Spleen (tissue), 11 donors: ENCODE measurements around the gene SORL1. TPM values are rescaled to one million over a fixed set of nuclear protein-coding genes. Genes with fewer than 3 reads are reported as not detected.

ENCODE experiments used
- DNase-seq: peaks from one replicate; pipeline ENCODE4 v3.0.0-alpha.2; 2020
- H3K27ac ChIP-seq, 8 donors: fragments of 200-600 bp; sonication (generic) in 7 of 8; 1 replicate in 4 of 8; 2 replicates in 4 of 8; pipeline versions ENCODE4 v1.5.0 to v1.8.0; 2016 to 2021; ENCODE audit warnings: inconsistent platforms in 4 of 8, mild to moderate bottlenecking in 4 of 8, moderate library complexity in 1 of 8
- H3K27me3 ChIP-seq, 7 donors: fragments of 200-600 bp; sonication (generic) in 6 of 7; replicated peaks in 1 of 7; 1 replicate in 4 of 7; 2 replicates in 3 of 7; pipeline versions ENCODE4 v1.5.0 to v1.8.0; 2016 to 2021; ENCODE audit warnings: inconsistent platforms in 3 of 7, mild to moderate bottlenecking in 1 of 7
- H3K36me3 ChIP-seq, 6 donors: fragments of 200-600 bp; sonication (generic) in 5 of 6; 1 replicate in 4 of 6; 2 replicates in 2 of 6; pipeline versions ENCODE4 v1.5.0 to v1.8.0; 2016 to 2021; ENCODE audit warnings: inconsistent platforms in 2 of 6
- H3K4me1 ChIP-seq, 6 donors: fragments of 200-600 bp; sonication (generic) in 5 of 6; 1 replicate in 3 of 6; 2 replicates in 3 of 6; pipeline versions ENCODE4 v1.5.0 to v1.8.0; 2016 to 2021; ENCODE audit warnings: inconsistent platforms in 3 of 6
- H3K4me3 ChIP-seq, 8 donors: fragments of 200-600 bp; sonication (generic) in 7 of 8; 1 replicate in 4 of 8; 2 replicates in 4 of 8; pipeline versions ENCODE4 v1.5.0 to v1.8.0; 2016 to 2021; ENCODE audit warnings: inconsistent platforms in 4 of 8, mild to moderate bottlenecking in 4 of 8, moderate library complexity in 2 of 8
- H3K9me3 ChIP-seq, 8 donors: fragments of 200-600 bp; sonication (generic) in 7 of 8; 1 replicate in 4 of 8; 2 replicates in 4 of 8; pipeline versions ENCODE4 v1.5.0 to v1.8.0; 2016 to 2021; ENCODE audit warnings: inconsistent platforms in 4 of 8
- POLR2A ChIP-seq, 3 donors: fragments of 450-650 bp; IDR thresholded peaks; one replicate each; pipeline ENCODE4 v1.5.1; 2017; ENCODE audit warnings: antibody characterized with exemption in 3 of 3, mild to moderate bottlenecking in 1 of 3
- POLR2AphosphoS5 ChIP-seq, 3 donors: sonication (generic); formaldehyde crosslinking; IDR thresholded peaks; one replicate each; pipeline ENCODE4 v1.5.1; 2017; ENCODE audit warnings: antibody characterized with exemption in 3 of 3
- WGBS, 5 donors: extraction: QIAGEN DNeasy Blood & Tissue Kit in 3 of 5; methylation state at CpG; one replicate each; pipeline versions ENCODE4 v1.1.5 to v1.1.7; 2013 to 2018; 5-methylcytosine and 5-hydroxymethylcytosine counted together
- intact Hi-C: fragments of 100-400 bp; cut with DNase I; formaldehyde crosslinking; loops from one replicate; pipeline ENCODE4 v1.15.0; 2023; ENCODE audit warnings: low total_unique reads
- polyA plus RNA-seq, 3 donors: library from polyadenylated mRNA; stranded (reverse); fragments of 200-250 nt; gene quantifications; one replicate each; pipeline ENCODE4 v1.2.1, GENCODE V29; 2013
- total RNA-seq, 7 donors: library from RNA; depleted of rRNA in 3 of 7; stranded (reverse); fragments of >200 nt in 3 of 7; fragmentation: NEBNext Ultra II Directional in 4 of 7; extraction: Animal tissue kit (Norgen Biotek cat#: 25700) in 4 of 7; gene quantifications; one replicate each; pipeline versions ENCODE4 v1.1.0 to v1.2.1, GENCODE V29; 2016 to 2021
- TF ChIP-seq, protein P1 (sequence below), 11 experiments: fragments of 200-600 bp in 7 of 11; fragments of 450-650 bp in 4 of 11; sonication (generic) in 4 of 11; IDR thresholded peaks in 8 of 11; conservative IDR thresholded peaks in 3 of 11; 1 replicate in 7 of 11; 2 replicates in 4 of 11; pipeline versions ENCODE4 v1.4.0 to v1.8.0; 2016 to 2021; ENCODE audit warnings: antibody characterized with exemption in 11 of 11, inconsistent platforms in 4 of 11, mild to moderate bottlenecking in 1 of 11
- donor health status: healthy with polysubstance abuse.
- donor health status: DM: no; HTN: no; CAD: no; lungs with moderate emphysema.
- donor health status: DM: no; HTN: no; CAD: no.
- donor health status: Bipolar disorder and iron deficiency.
- donor health status: healthy.
- donor health status: DM: no; HTN: no; CAD: no.
- donor health status: DM: yes; HTN: yes; CAD: no.

Gene SORL1
- total and polyA plus RNA-seq, 10 donors, result 3.8 to 328 (median 148) TPM

- no peak for DNase-seq
- Histone ChIP-seq H3K4me3 (no peak overlapping the region), H3K36me3 (peaks cover 0 to 100% (median 30%) of the 10 kb centered on the region in 6 donors), H3K27me3 (peaks cover 0 to 12% (median under 1%) of the 10 kb centered on the region in 7 donors), H3K4me1 (peaks cover 0 to 61% (median 29%) of the 10 kb centered on the region in 6 donors), H3K9me3 (no peaks in the 10 kb centered on the region), H3K27ac (no peak overlapping the region)
- intact Hi-C loops, result no loop called here
- WGBS, 5 donors, result 68 to 82% (median 74%) methylated on average over 4 of the region's 4 CpGs
- TF ChIP-seq POLR2A (IDR thresholded peaks at IDR 0.05) (no peak), POLR2AphosphoS5 (IDR thresholded peaks at IDR 0.05) (no peak)
Observed at GRCh38 chr11:121571506-121571905, 119.4 kb downstream of the SORL1 start.

- Histone ChIP-seq H3K9me3 (no peaks in the 10 kb centered on the region), H3K27me3 (peaks cover 0 to 17% (median 5%) of the 10 kb centered on the region in 7 donors), H3K27ac (peak overlapping the region in 1 of 8 donors; percentile 37), H3K4me3 (no peak overlapping the region), H3K36me3 (peaks cover 0 to 100% (median 28%) of the 10 kb centered on the region in 6 donors), H3K4me1 (peaks cover 0 to 66% (median 29%) of the 10 kb centered on the region in 6 donors)
- 31 to 58% (median 40%) methylated on average over 11 of the region's 11 CpGs for whole genome bisulfite sequencing, 5 donors
- TF ChIP-seq POLR2A (IDR thresholded peaks at IDR 0.05) (no peak), POLR2AphosphoS5 (IDR thresholded peaks at IDR 0.05) (peak in 1 of 3 donors; percentile 21)
- DNase-seq, result no peak
- intact Hi-C loops, result no loop called here
Observed at GRCh38 chr11:121572571-121573059, 120.5 kb downstream of the SORL1 start.

- H3K27me3 ChIP-seq, result peaks cover 0 to 17% (median 5%) of the 10 kb centered on the region in 7 donors
- peaks cover 0 to 100% (median 31%) of the 10 kb centered on the region in 6 donors for H3K36me3 ChIP-seq
- DNase-seq, result no peak
- peaks cover 0 to 80% (median 33%) of the 10 kb centered on the region in 6 donors for H3K4me1 ChIP-seq
- no peak overlapping the region for H3K4me3 ChIP-seq
- TF ChIP-seq POLR2A (IDR thresholded peaks at IDR 0.05) (no peak), POLR2AphosphoS5 (IDR thresholded peaks at IDR 0.05) (no peak)
- TF ChIP-seq, protein P1, sequence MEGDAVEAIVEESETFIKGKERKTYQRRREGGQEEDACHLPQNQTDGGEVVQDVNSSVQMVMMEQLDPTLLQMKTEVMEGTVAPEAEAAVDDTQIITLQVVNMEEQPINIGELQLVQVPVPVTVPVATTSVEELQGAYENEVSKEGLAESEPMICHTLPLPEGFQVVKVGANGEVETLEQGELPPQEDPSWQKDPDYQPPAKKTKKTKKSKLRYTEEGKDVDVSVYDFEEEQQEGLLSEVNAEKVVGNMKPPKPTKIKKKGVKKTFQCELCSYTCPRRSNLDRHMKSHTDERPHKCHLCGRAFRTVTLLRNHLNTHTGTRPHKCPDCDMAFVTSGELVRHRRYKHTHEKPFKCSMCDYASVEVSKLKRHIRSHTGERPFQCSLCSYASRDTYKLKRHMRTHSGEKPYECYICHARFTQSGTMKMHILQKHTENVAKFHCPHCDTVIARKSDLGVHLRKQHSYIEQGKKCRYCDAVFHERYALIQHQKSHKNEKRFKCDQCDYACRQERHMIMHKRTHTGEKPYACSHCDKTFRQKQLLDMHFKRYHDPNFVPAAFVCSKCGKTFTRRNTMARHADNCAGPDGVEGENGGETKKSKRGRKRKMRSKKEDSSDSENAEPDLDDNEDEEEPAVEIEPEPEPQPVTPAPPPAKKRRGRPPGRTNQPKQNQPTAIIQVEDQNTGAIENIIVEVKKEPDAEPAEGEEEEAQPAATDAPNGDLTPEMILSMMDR (IDR thresholded peaks at IDR 0.05 in 8 of 11, conservative IDR thresholded peaks at IDR 0.05 in 3 of 11), result no peak
- peaks cover 0 to 3% (median 0%) of the 10 kb centered on the region in 8 donors for H3K9me3 ChIP-seq
- H3K27ac ChIP-seq, result peak overlapping the region in 3 of 8 donors; percentile 7 to 59 (median 16)
- intact Hi-C loops, result no loop called here
Observed at GRCh38 chr11:121574801-121575200, 122.7 kb downstream of the SORL1 start.

GRCh38 chr11:121575250-121575962 lies 123.3 kb downstream of the SORL1 start:
- peak; percentile 85 for DNase-seq
- Histone ChIP-seq H3K9me3 (peaks cover 0 to 9% (median 2%) of the 10 kb centered on the region in 8 donors), H3K27ac (peak overlapping the region in 5 of 8 donors; percentile 1 to 59 (median 37)), H3K4me1 (peaks cover 0 to 74% (median 33%) of the 10 kb centered on the region in 6 donors), H3K36me3 (peaks cover 0 to 100% (median 30%) of the 10 kb centered on the region in 6 donors), H3K27me3 (peaks cover 0 to 17% (median 5%) of the 10 kb centered on the region in 7 donors), H3K4me3 (no peak overlapping the region)
- WGBS, 5 donors, result 32 to 46% (median 37%) methylated on average over 10 of the region's 10 CpGs
- intact Hi-C loops, result no loop called here
- TF ChIP-seq POLR2AphosphoS5 (IDR thresholded peaks at IDR 0.05), result peak; percentile 79 to 87 (median 84)
- TF ChIP-seq POLR2A (IDR thresholded peaks at IDR 0.05), result no peak

- DNase-seq, result no peak
- Histone ChIP-seq H3K36me3 (peaks cover 0 to 100% (median 28%) of the 10 kb centered on the region in 6 donors), H3K4me3 (no peak overlapping the region), H3K4me1 (peaks cover 0 to 71% (median 33%) of the 10 kb centered on the region in 6 donors), H3K27me3 (peaks cover 0 to 17% (median 5%) of the 10 kb centered on the region in 7 donors), H3K9me3 (peaks cover 0 to 11% (median 2%) of the 10 kb centered on the region in 8 donors), H3K27ac (peak overlapping the region in 4 of 8 donors; percentile 1 to 59 (median 40))
- WGBS, 5 donors, result 70 to 82% (median 75%) methylated on average over 5 of the region's 5 CpGs
- intact Hi-C loops, result no loop called here
- TF ChIP-seq POLR2A (IDR thresholded peaks at IDR 0.05) (no peak), POLR2AphosphoS5 (IDR thresholded peaks at IDR 0.05) (no peak)
- TF ChIP-seq, protein P1 (IDR thresholded peaks at IDR 0.05 in 8 of 11, conservative IDR thresholded peaks at IDR 0.05 in 3 of 11), result no peak
Observed at GRCh38 chr11:121575963-121576290, 123.8 kb downstream of the SORL1 start.
